ENCODE results near the gene SLC22A15.

DNA sequence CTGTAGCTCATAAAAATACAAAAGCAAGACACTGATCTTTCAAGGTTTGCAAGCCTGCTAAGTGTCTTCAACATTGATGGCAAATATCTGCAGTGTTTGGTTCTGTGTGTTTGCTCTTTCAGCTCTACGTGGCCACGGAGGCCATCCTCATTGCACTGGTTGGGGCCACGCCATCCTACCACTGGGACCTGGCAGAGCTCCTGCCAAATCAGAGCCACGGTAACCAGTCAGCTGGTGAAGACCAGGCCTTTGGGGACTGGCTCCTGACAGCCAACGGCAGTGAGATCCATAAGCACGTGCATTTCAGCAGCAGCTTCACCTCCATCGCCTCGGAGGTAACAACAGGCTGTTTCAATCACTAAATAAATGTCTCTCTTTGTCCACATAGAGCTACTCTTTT lies 15.6 kb downstream of the SLC22A15 start:
- TF ChIP-seq ESRRG (CRISPR knock-in tag; IDR thresholded peaks at IDR 0.05) (no peak), ZFP30 (CRISPR knock-in tag; IDR thresholded peaks at IDR 0.05) (no peak), ZFP3 (CRISPR knock-in tag; IDR thresholded peaks at IDR 0.05) (no peak), PPARA (CRISPR knock-in tag; IDR thresholded peaks at IDR 0.05; ENCODE audit: borderline replicate concordance) (no peak), TCF4 (CRISPR knock-in tag; IDR thresholded peaks at IDR 0.05; ENCODE audit: borderline replicate concordance) (no peak), ARNTL (CRISPR knock-in tag; IDR thresholded peaks at IDR 0.05; ENCODE audit: borderline replicate concordance, low read depth) (no peak)
- TF ChIP-seq, protein P1, sequence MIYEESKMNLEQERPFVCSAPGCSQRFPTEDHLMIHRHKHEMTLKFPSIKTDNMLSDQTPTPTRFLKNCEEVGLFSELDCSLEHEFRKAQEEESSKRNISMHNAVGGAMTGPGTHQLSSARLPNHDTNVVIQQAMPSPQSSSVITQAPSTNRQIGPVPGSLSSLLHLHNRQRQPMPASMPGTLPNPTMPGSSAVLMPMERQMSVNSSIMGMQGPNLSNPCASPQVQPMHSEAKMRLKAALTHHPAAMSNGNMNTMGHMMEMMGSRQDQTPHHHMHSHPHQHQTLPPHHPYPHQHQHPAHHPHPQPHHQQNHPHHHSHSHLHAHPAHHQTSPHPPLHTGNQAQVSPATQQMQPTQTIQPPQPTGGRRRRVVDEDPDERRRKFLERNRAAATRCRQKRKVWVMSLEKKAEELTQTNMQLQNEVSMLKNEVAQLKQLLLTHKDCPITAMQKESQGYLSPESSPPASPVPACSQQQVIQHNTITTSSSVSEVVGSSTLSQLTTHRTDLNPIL (CRISPR knock-in tag; IDR thresholded peaks at IDR 0.05; ENCODE audit: low read depth), result no peak
